SK-N-SH treated with all-trans-retinoic acid at 6 μM for 48 hours (cell line): Measurements from ENCODE around the gene MYO1F.

Experiments
- ARNTL ChIP-seq: fragments of 450-650 bp; formaldehyde crosslinking; IDR thresholded peaks from 2 replicates; pipeline ENCODE4 v1.5.0; 2020; ENCODE audit warnings: low read depth, mild to moderate bottlenecking, moderate library complexity, borderline replicate concordance
- GLIS3 ChIP-seq: fragments of 250-450 bp; sonication (Bioruptor Pico); IDR thresholded peaks from 2 replicates; pipeline ENCODE4 v1.5.0; 2020; ENCODE audit warnings: mild to moderate bottlenecking, moderate library complexity
- OSR1 ChIP-seq: fragments of 250-450 bp; sonication (Bioruptor Pico); IDR thresholded peaks from 2 replicates; pipeline ENCODE4 v1.8.0; 2022; ENCODE audit warnings: moderate library complexity, mild to moderate bottlenecking, inconsistent platforms
- RARB ChIP-seq: fragments of 250-450 bp; sonication (Bioruptor Pico); IDR thresholded peaks from 2 replicates; pipeline ENCODE4 v1.8.0; 2021; ENCODE audit warnings: mild to moderate bottlenecking, moderate library complexity
- SNAI2 ChIP-seq: fragments of 250-450 bp; sonication (Bioruptor Pico); IDR thresholded peaks from 2 replicates; pipeline ENCODE4 v1.5.0; 2020; ENCODE audit warnings: mild to moderate bottlenecking, moderate library complexity
- ZFP3 ChIP-seq: fragments of 250-450 bp; sonication (Bioruptor Pico); IDR thresholded peaks from 2 replicates; pipeline ENCODE4 v1.5.0; 2020; ENCODE audit warnings: mild to moderate bottlenecking, moderate library complexity
- ZFP30 ChIP-seq: fragments of 450-650 bp; formaldehyde crosslinking; IDR thresholded peaks from 2 replicates; pipeline ENCODE4 v1.5.0; 2022; ENCODE audit warnings: mild to moderate bottlenecking, moderate library complexity
- ZNF565 ChIP-seq: fragments of 450-650 bp; formaldehyde crosslinking; conservative IDR thresholded peaks from 2 replicates; pipeline ENCODE4 v1.5.0; 2020; ENCODE audit warnings: low read depth, mild to moderate bottlenecking, moderate library complexity
- ZNF70 ChIP-seq: fragments of 450-650 bp; formaldehyde crosslinking; IDR thresholded peaks from 2 replicates; pipeline ENCODE4 v1.5.0; 2020; ENCODE audit warnings: mild to moderate bottlenecking, moderate library complexity
- TF ChIP-seq, protein P1 (sequence below): fragments of 250-450 bp; sonication (Bioruptor Pico); IDR thresholded peaks from 2 replicates; pipeline ENCODE4 v1.5.1; 2020; ENCODE audit warnings: low read depth, mild to moderate bottlenecking, moderate library complexity
- TF ChIP-seq, protein P2 (sequence below): fragments of 250-450 bp; sonication (Bioruptor Pico); IDR thresholded peaks from 2 replicates; pipeline ENCODE4 v1.5.1; 2021; ENCODE audit warnings: mild to moderate bottlenecking, moderate library complexity
- TF ChIP-seq, protein P3 (sequence below): fragments of 250-450 bp; sonication (Bioruptor Pico); IDR thresholded peaks from 2 replicates; pipeline ENCODE4 v1.8.0; 2020; ENCODE audit warnings: mild to moderate bottlenecking, moderate library complexity, borderline replicate concordance

DNA sequence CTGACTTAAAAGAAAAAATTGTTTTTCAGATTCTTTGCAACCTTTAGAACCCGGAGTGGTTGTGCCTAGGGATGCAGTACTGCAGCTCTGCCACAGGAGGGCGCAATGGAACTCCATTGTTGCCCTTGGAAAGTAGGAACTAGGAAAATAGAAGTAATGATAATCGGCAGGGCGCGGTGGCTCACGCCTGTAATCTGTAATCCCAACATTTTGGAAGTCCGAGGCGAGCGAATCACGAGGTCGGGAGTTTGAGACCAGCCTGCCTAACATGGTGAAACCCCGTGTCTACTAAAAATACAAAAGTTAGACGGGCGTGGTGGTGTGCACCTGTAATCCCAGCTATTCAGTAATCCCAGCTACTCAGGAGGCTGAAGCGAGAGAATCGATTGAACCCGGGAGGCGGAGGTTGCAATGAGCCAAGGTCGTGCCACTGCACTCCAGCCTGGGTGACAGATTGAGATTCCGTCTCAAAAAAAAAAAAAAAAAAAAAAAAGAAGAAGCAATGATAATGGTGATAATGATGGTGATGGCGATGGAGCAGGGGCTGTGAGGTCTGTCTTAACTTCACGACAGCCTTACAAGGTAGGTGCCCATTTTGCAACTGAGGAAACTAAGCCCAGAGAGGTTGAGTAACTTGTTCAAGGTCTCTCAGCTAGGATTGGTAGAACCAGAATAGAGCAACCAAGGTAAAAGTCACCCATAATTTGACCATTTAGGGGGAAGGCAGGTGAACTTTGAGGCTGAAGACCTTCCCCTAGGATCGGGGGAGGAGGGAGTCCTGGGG lies 38.8 kb upstream of the MYO1F start:
- TF ChIP-seq, protein P1, sequence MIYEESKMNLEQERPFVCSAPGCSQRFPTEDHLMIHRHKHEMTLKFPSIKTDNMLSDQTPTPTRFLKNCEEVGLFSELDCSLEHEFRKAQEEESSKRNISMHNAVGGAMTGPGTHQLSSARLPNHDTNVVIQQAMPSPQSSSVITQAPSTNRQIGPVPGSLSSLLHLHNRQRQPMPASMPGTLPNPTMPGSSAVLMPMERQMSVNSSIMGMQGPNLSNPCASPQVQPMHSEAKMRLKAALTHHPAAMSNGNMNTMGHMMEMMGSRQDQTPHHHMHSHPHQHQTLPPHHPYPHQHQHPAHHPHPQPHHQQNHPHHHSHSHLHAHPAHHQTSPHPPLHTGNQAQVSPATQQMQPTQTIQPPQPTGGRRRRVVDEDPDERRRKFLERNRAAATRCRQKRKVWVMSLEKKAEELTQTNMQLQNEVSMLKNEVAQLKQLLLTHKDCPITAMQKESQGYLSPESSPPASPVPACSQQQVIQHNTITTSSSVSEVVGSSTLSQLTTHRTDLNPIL (CRISPR knock-in tag): no peak
- TF ChIP-seq ZFP30 (CRISPR knock-in tag) (no peak), ZNF565 (CRISPR knock-in tag) (no peak), ZNF70 (CRISPR knock-in tag) (no peak), GLIS3 (CRISPR knock-in tag) (no peak), ZFP3 (CRISPR knock-in tag) (no peak), RARB (CRISPR knock-in tag) (no peak), SNAI2 (CRISPR knock-in tag) (no peak), OSR1 (CRISPR knock-in tag) (no peak), ARNTL (CRISPR knock-in tag) (no peak)
- TF ChIP-seq, protein P2, sequence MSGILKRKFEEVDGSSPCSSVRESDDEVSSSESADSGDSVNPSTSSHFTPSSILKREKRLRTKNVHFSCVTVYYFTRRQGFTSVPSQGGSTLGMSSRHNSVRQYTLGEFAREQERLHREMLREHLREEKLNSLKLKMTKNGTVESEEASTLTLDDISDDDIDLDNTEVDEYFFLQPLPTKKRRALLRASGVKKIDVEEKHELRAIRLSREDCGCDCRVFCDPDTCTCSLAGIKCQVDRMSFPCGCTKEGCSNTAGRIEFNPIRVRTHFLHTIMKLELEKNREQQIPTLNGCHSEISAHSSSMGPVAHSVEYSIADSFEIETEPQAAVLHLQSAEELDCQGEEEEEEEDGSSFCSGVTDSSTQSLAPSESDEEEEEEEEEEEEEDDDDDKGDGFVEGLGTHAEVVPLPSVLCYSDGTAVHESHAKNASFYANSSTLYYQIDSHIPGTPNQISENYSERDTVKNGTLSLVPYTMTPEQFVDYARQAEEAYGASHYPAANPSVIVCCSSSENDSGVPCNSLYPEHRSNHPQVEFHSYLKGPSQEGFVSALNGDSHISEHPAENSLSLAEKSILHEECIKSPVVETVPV (CRISPR knock-in tag): no peak
- TF ChIP-seq, protein P3, sequence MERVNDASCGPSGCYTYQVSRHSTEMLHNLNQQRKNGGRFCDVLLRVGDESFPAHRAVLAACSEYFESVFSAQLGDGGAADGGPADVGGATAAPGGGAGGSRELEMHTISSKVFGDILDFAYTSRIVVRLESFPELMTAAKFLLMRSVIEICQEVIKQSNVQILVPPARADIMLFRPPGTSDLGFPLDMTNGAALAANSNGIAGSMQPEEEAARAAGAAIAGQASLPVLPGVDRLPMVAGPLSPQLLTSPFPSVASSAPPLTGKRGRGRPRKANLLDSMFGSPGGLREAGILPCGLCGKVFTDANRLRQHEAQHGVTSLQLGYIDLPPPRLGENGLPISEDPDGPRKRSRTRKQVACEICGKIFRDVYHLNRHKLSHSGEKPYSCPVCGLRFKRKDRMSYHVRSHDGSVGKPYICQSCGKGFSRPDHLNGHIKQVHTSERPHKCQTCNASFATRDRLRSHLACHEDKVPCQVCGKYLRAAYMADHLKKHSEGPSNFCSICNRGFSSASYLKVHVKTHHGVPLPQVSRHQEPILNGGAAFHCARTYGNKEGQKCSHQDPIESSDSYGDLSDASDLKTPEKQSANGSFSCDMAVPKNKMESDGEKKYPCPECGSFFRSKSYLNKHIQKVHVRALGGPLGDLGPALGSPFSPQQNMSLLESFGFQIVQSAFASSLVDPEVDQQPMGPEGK (CRISPR knock-in tag): no peak
